Astrocyte (in vitro differentiated cells and primary cell): ENCODE measurements around the gene DDX25. TPM values are rescaled to one million over a fixed set of nuclear protein-coding genes. Genes with fewer than 3 reads are reported as not detected.

Experiments
- DNase-seq: peaks from one replicate; pipeline ENCODE4 v3.0.0-alpha.2; 2010; ENCODE audit warnings: low read depth
- FAIRE-seq: peaks from 2 replicates; lab custom pipeline; 2011; peaks lifted over from hg19 to GRCh38; lab: Jason Lieb, UNC
- H2AFZ ChIP-seq: 2 replicates; pipeline ENCODE4 v1.6.0; 2012; ENCODE audit warnings: low read depth, low read length, inconsistent platforms
- H3K27ac ChIP-seq: 2 replicates; pipeline ENCODE4 v1.5.1; 2011; ENCODE audit warnings: low read depth, low read length, inconsistent platforms
- H3K27me3 ChIP-seq: 2 replicates; pipeline ENCODE4 v1.6.0; 2011; ENCODE audit warnings: low read length, inconsistent platforms; ENCODE audit not compliant: insufficient read depth
- H3K36me3 ChIP-seq: 2 replicates; pipeline ENCODE4 v1.5.1; 2011; ENCODE audit warnings: low read length, inconsistent platforms; ENCODE audit not compliant: insufficient read depth
- H3K4me1 ChIP-seq: 2 replicates; pipeline ENCODE4 v1.5.1; 2011; ENCODE audit warnings: low read length, inconsistent platforms; ENCODE audit not compliant: insufficient read depth
- H3K4me2 ChIP-seq: 2 replicates; pipeline ENCODE4 v1.6.0; 2012; ENCODE audit warnings: low read length, inconsistent platforms
- H3K4me3 ChIP-seq: 2 replicates; pipeline ENCODE4 v1.5.1; 2011; ENCODE audit warnings: low read depth, mild to moderate bottlenecking, low read length, inconsistent platforms; ENCODE audit not compliant: insufficient read depth
- H3K79me2 ChIP-seq: 2 replicates; pipeline ENCODE4 v1.6.0; 2012; ENCODE audit warnings: mild to moderate bottlenecking, low read length, inconsistent platforms; ENCODE audit not compliant: insufficient read depth
- H3K9ac ChIP-seq: 2 replicates; pipeline ENCODE4 v1.6.0; 2012; ENCODE audit warnings: mild to moderate bottlenecking, low read length, inconsistent platforms
- H3K9me3 ChIP-seq: 2 replicates; pipeline ENCODE4 v1.5.1; 2012; ENCODE audit warnings: low read depth, mild to moderate bottlenecking, low read length, inconsistent platforms; ENCODE audit not compliant: insufficient read depth
- H4K20me1 ChIP-seq: 2 replicates; pipeline ENCODE4 v1.6.0; 2012; ENCODE audit warnings: low read length, inconsistent platforms; ENCODE audit not compliant: insufficient read depth
- H3K27ac Mint-ChIP-seq: one replicate; pipeline ENCODE4 v1.8.0; 2021; ENCODE audit warnings: mild to moderate bottlenecking, mixed read lengths; ENCODE audit not compliant: unreplicated experiment
- H3K27me3 Mint-ChIP-seq: one replicate; pipeline ENCODE4 v1.8.0; 2021; ENCODE audit warnings: low read depth, mixed read lengths; ENCODE audit not compliant: unreplicated experiment
- H3K36me3 Mint-ChIP-seq: one replicate; pipeline ENCODE4 v1.8.0; 2021; ENCODE audit warnings: low read depth, mixed read lengths; ENCODE audit not compliant: unreplicated experiment
- H3K4me1 Mint-ChIP-seq: one replicate; pipeline ENCODE4 v1.8.0; 2021; ENCODE audit warnings: low read depth, mixed read lengths; ENCODE audit not compliant: unreplicated experiment
- H3K4me3 Mint-ChIP-seq: one replicate; pipeline ENCODE4 v1.8.0; 2021; ENCODE audit warnings: mild to moderate bottlenecking, moderate library complexity, mixed read lengths; ENCODE audit not compliant: unreplicated experiment
- H3K9me3 Mint-ChIP-seq: one replicate; pipeline ENCODE4 v1.8.0; 2021; ENCODE audit warnings: mild to moderate bottlenecking, mixed read lengths; ENCODE audit not compliant: unreplicated experiment
- CTCF ChIP-seq: IDR thresholded peaks from 2 replicates; pipeline ENCODE4 v1.5.1; 2011; ENCODE audit warnings: low read depth, mild to moderate bottlenecking, inconsistent platforms, low read length, moderate library complexity; ENCODE audit not compliant: insufficient read depth
- EZH2 ChIP-seq: IDR thresholded peaks from 2 replicates; pipeline ENCODE4 v1.6.1; 2012; ENCODE audit warnings: mild to moderate bottlenecking, low read length, inconsistent platforms; ENCODE audit not compliant: insufficient read depth
- total RNA-seq: library from RNA; stranded (reverse); gene quantifications from 2 replicates; pipeline ENCODE4 v1.2.1, GENCODE V29; 2021

DDX25 gene
- total RNA-seq, 1 donor from 2014 or later = 1.1 TPM

DNA sequence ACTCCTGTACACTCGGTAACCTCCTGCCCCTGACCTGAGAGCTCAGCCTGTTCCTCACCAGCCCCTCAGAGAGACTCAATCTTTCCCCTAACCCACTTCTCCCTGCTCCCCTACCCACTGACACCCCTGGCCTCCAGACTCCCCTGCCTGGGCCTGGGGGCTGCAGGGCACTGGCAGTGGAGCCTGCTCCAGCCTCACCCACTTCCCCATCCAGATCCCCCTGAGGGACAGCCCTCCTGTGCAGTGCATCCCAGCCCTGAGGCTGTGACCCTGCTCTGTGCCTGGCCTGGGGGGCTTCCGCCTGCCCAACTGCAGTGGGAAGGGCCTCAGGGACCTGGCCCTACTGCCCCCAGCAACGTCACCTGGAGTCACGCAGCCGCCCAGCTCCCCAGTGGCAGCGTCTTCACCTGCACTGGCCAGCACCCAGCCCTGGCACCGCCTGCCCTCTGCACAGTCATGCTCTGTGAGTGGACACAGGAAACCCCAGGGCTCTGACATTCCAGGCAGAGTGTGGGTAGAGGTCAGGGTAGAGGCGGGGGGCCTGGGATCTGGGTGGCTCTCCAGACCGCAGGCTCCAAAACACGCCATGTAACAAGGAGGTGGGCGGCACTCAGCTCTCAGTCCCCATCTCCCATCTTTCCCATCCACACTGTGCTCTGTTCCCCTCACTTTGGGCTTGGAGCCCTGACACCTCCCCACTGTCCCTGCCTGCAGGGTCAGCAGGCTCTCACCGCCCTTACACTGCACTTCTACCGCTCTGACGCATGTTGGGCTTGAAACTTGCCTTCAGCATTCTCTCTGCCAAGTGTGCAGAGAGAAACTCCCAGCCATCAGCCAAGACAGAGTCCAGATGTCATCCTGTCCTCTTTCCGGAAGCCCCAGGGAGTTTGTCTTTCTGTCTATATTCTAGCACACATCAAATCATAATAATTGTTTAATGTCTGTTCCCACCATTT is 46.7 kb downstream of the DDX25 start:
- DNase-seq (no peak), FAIRE-seq (no peak)
- Histone ChIP-seq H3K36me3 (no peaks in the 10 kb centered on the region), H3K9me3 (no peaks in the 10 kb centered on the region), H4K20me1 (no peaks in the 10 kb centered on the region), H3K4me2 (no peak overlapping the region), H3K27ac (no peak overlapping the region), H3K79me2 (no peaks in the 10 kb centered on the region), H3K4me3 (no peak overlapping the region), H3K4me1 (no peaks in the 10 kb centered on the region), H2AFZ (no peak overlapping the region), H3K27me3 (peaks cover 4% of the 10 kb centered on the region), H3K9ac (no peak overlapping the region)
- Mint-ChIP-seq H3K27ac (no peak overlapping the region), H3K9me3 (no peaks in the 10 kb centered on the region), H3K36me3 (peaks cover 1% of the 10 kb centered on the region), H3K4me3 (no peak overlapping the region), H3K27me3 (peaks cover 4% of the 10 kb centered on the region), H3K4me1 (no peaks in the 10 kb centered on the region)
- TF ChIP-seq CTCF = no peak
- no peak for TF ChIP-seq EZH2

GRCh38 chr11:125951731-125952130 is 47.4 kb downstream of the DDX25 start:
- Histone ChIP-seq H3K4me1 (no peaks in the 10 kb centered on the region), H3K27ac (no peak overlapping the region), H3K9ac (no peak overlapping the region), H3K79me2 (no peaks in the 10 kb centered on the region), H3K4me2 (no peak overlapping the region), H3K36me3 (no peaks in the 10 kb centered on the region), H4K20me1 (no peaks in the 10 kb centered on the region), H3K4me3 (no peak overlapping the region), H3K9me3 (no peaks in the 10 kb centered on the region), H3K27me3 (peaks cover 4% of the 10 kb centered on the region), H2AFZ (no peak overlapping the region)
- Mint-ChIP-seq H3K27me3 (peaks cover 4% of the 10 kb centered on the region), H3K4me3 (no peak overlapping the region), H3K4me1 (peaks cover 7% of the 10 kb centered on the region), H3K36me3 (peaks cover 2% of the 10 kb centered on the region), H3K27ac (no peak overlapping the region), H3K9me3 (peaks cover 1% of the 10 kb centered on the region)
- FAIRE-seq (no peak), DNase-seq (no peak)
- TF ChIP-seq CTCF (no peak), EZH2 (no peak)

DNA sequence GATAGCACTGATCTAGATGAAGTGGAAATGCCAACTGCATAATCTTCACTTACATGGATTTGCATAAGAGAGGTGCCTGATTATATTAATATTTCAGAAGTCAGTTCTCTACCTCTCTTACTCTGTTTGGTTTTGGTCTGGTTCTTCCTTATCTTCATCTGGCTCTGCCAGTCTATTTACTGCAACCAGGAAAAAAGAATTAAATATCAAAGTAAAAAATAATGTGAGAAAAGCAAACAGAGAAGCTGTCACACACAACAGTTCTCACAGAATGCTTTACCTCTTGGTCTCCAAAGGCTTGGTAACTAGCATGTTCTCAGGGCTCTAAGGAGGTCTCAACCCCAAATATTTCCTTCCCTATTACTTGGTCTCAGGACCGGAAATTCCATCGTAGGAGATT is 48.3 kb downstream of the DDX25 start:
- no peak overlapping the region for H3K4me3 ChIP-seq
- no peaks in the 10 kb centered on the region for H3K9me3 ChIP-seq
- no peaks in the 10 kb centered on the region for H3K79me2 ChIP-seq
- FAIRE-seq (no peak), DNase-seq (no peak)
- H2AFZ ChIP-seq = no peak overlapping the region
- no peak overlapping the region for H3K27ac Mint-ChIP-seq
- H3K36me3 ChIP-seq = no peaks in the 10 kb centered on the region
- peaks cover 2% of the 10 kb centered on the region for H3K36me3 Mint-ChIP-seq
- H3K4me1 Mint-ChIP-seq = peaks cover 8% of the 10 kb centered on the region
- no peak overlapping the region for H3K27ac ChIP-seq
- H3K4me3 Mint-ChIP-seq = no peak overlapping the region
- no peaks in the 10 kb centered on the region for H4K20me1 ChIP-seq
- H3K27me3 Mint-ChIP-seq = peaks cover 4% of the 10 kb centered on the region
- H3K9me3 Mint-ChIP-seq = peaks cover 1% of the 10 kb centered on the region
- H3K27me3 ChIP-seq = peaks cover 4% of the 10 kb centered on the region
- TF ChIP-seq EZH2 = no peak
- no peak for TF ChIP-seq CTCF
- no peak overlapping the region for H3K4me2 ChIP-seq
- no peak overlapping the region for H3K9ac ChIP-seq
- H3K4me1 ChIP-seq = no peaks in the 10 kb centered on the region
